Measurements from ENCODE around the gene ZFAND3.

- TF ChIP-seq, protein P1, sequence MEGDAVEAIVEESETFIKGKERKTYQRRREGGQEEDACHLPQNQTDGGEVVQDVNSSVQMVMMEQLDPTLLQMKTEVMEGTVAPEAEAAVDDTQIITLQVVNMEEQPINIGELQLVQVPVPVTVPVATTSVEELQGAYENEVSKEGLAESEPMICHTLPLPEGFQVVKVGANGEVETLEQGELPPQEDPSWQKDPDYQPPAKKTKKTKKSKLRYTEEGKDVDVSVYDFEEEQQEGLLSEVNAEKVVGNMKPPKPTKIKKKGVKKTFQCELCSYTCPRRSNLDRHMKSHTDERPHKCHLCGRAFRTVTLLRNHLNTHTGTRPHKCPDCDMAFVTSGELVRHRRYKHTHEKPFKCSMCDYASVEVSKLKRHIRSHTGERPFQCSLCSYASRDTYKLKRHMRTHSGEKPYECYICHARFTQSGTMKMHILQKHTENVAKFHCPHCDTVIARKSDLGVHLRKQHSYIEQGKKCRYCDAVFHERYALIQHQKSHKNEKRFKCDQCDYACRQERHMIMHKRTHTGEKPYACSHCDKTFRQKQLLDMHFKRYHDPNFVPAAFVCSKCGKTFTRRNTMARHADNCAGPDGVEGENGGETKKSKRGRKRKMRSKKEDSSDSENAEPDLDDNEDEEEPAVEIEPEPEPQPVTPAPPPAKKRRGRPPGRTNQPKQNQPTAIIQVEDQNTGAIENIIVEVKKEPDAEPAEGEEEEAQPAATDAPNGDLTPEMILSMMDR (IDR thresholded peaks at IDR 0.05): no peak
- TF ChIP-seq EZH2 (IDR thresholded peaks at IDR 0.05; ENCODE audit: borderline replicate concordance, insufficient read depth, low read depth, low read length, poor library complexity, severe bottlenecking): no peak
Measured at GRCh38 chr6:38155621-38156204, 336.2 kb downstream of the ZFAND3 start.
